Caco-2 (cell line): ENCODE measurements around the gene SORCS2. TPM values are rescaled to one million over a fixed set of nuclear protein-coding genes. Genes with fewer than 3 reads are reported as not detected.

Experiments used
- BruUV-seq: library from RNA; stranded (reverse); fragments of 400-500 nt; replicated peaks from 2 replicates; lab custom pipeline; 2021; lab: Mats Ljungman, UMichigan
- CTCF ChIA-PET: fragments of 300-600 bp; sonication (Branson Sonifier 250); formaldehyde crosslinking; loops from one replicate; lab custom pipeline; 2022; ENCODE audit warnings: antibody characterized with exemption; lab: Charles Lee
- POLR2A ChIA-PET: fragments of 300-600 bp; sonication (Branson Sonifier 250); formaldehyde crosslinking; loops from one replicate; lab custom pipeline; 2022; ENCODE audit warnings: antibody characterized with exemption; lab: Charles Lee
- DNase-seq, 2 experiments: peaks; one replicate each; pipeline versions ENCODE4 v3.0.0 to v3.0.0-alpha.2; 2020 to 2022
- H3K27me3 ChIP-seq: replicated peaks from 2 replicates; pipeline ENCODE4 v1.6.0; 2011; ENCODE audit warnings: low read length; ENCODE audit not compliant: control insufficient read depth, insufficient read depth
- H3K36me3 ChIP-seq: 2 replicates; pipeline ENCODE4 v1.5.1; 2011; ENCODE audit warnings: low read length; ENCODE audit not compliant: control insufficient read depth, insufficient read depth
- H3K4me1 ChIP-seq: fragments of 250-450 bp; sonication (Bioruptor Pico); 2 replicates; pipeline ENCODE4 v1.5.1; 2020; ENCODE audit warnings: mild to moderate bottlenecking
- H3K4me3 ChIP-seq: 2 replicates; pipeline ENCODE4 v1.5.1; 2011; ENCODE audit warnings: low read depth, mild to moderate bottlenecking, control low read depth, low read length
- H3K9me3 ChIP-seq: fragments of 250-450 bp; sonication (Bioruptor Pico); 2 replicates; pipeline ENCODE4 v1.5.1; 2020; ENCODE audit warnings: mild to moderate bottlenecking, moderate library complexity
- H3K27ac Mint-ChIP-seq: one replicate; pipeline ENCODE4 v1.8.0; 2022; ENCODE audit warnings: mixed read lengths; ENCODE audit not compliant: unreplicated experiment
- H3K27me3 Mint-ChIP-seq: one replicate; pipeline ENCODE4 v1.8.0; 2022; ENCODE audit warnings: mixed read lengths; ENCODE audit not compliant: insufficient read depth, unreplicated experiment
- H3K36me3 Mint-ChIP-seq: one replicate; pipeline ENCODE4 v1.8.0; 2022; ENCODE audit warnings: mild to moderate bottlenecking, mixed read lengths; ENCODE audit not compliant: insufficient read depth, unreplicated experiment
- H3K4me1 Mint-ChIP-seq: one replicate; pipeline ENCODE4 v1.8.0; 2022; ENCODE audit warnings: low read depth, mixed read lengths; ENCODE audit not compliant: unreplicated experiment
- H3K4me3 Mint-ChIP-seq: one replicate; pipeline ENCODE4 v1.8.0; 2022; ENCODE audit warnings: mild to moderate bottlenecking, moderate library complexity, mixed read lengths; ENCODE audit not compliant: unreplicated experiment
- H3K9me3 Mint-ChIP-seq: one replicate; pipeline ENCODE4 v1.8.0; 2022; ENCODE audit warnings: mixed read lengths; ENCODE audit not compliant: unreplicated experiment
- intact Hi-C: fragments of 100-400 bp; cut with micrococcal nuclease; formaldehyde crosslinking; loops from one replicate; pipeline ENCODE4 v1.10.0; 2022; ENCODE audit not compliant: unreplicated experiment
- total RNA-seq: library from RNA; stranded (reverse); gene quantifications from 2 replicates; pipeline ENCODE4 v1.2.3, GENCODE V29; 2022
- TF ChIP-seq, protein P1 (sequence below), 2 experiments: fragments of 200-600 bp in 1 of 2; IDR thresholded peaks; 1 replicate in 1 of 2; 2 replicates in 1 of 2; pipeline versions ENCODE4 v1.5.1 to v1.8.0; 2011 to 2022; ENCODE audit warnings: antibody characterized with exemption in 1 of 2, control low read depth in 1 of 2, inconsistent platforms in 1 of 2, low read depth in 1 of 2, low read length in 1 of 2, mild to moderate bottlenecking in 1 of 2, moderate library complexity in 1 of 2; ENCODE audit not compliant: insufficient read depth in 1 of 2, severe bottlenecking in 1 of 2, unreplicated experiment in 1 of 2

The SORCS2 gene
- total RNA-seq, 1 experiment from 2014 or later = 1.6 TPM

DNA sequence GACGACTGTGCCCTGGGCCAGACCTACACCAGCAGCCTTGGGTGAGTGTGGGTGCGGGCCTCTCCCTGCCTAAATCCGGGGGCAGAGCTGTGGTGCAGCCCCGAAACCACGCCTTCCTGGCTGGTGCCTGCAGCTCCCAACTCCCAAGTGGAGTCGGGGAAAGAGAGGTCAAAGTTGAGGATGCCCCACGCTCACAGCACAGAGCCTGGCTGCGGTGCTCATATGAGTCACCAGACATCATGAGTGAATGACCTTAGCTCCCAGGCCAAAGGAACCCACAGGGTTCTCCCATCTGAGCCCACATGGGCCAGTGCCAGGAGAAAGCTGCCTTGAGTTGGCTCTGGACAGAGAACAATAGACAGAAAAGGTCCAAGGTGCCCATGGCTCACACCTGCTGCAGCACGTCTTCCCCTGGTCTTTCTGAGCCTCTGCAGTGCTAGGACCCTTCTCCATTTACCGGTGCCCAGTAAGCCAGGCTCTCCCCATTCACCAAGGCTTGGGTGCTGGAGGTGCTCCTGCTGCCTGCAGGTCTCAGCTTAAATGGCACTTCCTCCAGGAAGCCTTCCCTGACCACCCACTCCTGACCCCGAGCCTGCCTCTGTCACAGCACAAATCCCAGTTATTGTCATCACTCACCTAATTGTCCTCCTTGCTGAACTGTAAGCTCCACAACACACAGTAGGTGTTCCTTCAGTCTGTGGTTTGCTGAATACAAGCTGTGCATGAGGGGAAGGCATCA is 523.1 kb downstream of the SORCS2 start:
- no TSS peak for BruUV-seq
- POLR2A ChIA-PET = no interaction called here
- Histone ChIP-seq H3K4me1 (peaks cover 7% of the 10 kb centered on the region; the same call in 1 of the 2 replicates), H3K36me3 (no peaks in the 10 kb centered on the region), H3K4me3 (no peak overlapping the region), H3K9me3 (no peaks in the 10 kb centered on the region; the same call in 1 of the 2 replicates), H3K27me3 (no peaks in the 10 kb centered on the region)
- CTCF ChIA-PET = no interaction called here
- H3K36me3 Mint-ChIP-seq = no peaks in the 10 kb centered on the region
- H3K27ac Mint-ChIP-seq = no peak overlapping the region
- intact Hi-C loops = loop anchor here (5.0 kb wide), 1 partner anchor 523 kb away; the partner anchor contains the start of gene SORCS2
- TF ChIP-seq, protein P1, sequence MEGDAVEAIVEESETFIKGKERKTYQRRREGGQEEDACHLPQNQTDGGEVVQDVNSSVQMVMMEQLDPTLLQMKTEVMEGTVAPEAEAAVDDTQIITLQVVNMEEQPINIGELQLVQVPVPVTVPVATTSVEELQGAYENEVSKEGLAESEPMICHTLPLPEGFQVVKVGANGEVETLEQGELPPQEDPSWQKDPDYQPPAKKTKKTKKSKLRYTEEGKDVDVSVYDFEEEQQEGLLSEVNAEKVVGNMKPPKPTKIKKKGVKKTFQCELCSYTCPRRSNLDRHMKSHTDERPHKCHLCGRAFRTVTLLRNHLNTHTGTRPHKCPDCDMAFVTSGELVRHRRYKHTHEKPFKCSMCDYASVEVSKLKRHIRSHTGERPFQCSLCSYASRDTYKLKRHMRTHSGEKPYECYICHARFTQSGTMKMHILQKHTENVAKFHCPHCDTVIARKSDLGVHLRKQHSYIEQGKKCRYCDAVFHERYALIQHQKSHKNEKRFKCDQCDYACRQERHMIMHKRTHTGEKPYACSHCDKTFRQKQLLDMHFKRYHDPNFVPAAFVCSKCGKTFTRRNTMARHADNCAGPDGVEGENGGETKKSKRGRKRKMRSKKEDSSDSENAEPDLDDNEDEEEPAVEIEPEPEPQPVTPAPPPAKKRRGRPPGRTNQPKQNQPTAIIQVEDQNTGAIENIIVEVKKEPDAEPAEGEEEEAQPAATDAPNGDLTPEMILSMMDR (IDR thresholded peaks at IDR 0.05; ENCODE audit: insufficient read depth in 1 of 2, low read depth in 1 of 2, low read length in 1 of 2, severe bottlenecking in 1 of 2, unreplicated experiment in 1 of 2) = no peak
- no peaks in the 10 kb centered on the region for H3K9me3 Mint-ChIP-seq
- H3K27me3 Mint-ChIP-seq = no peaks in the 10 kb centered on the region
- no peak overlapping the region for H3K4me3 Mint-ChIP-seq
- no peak for DNase-seq
- H3K4me1 Mint-ChIP-seq = no peaks in the 10 kb centered on the region

DNA sequence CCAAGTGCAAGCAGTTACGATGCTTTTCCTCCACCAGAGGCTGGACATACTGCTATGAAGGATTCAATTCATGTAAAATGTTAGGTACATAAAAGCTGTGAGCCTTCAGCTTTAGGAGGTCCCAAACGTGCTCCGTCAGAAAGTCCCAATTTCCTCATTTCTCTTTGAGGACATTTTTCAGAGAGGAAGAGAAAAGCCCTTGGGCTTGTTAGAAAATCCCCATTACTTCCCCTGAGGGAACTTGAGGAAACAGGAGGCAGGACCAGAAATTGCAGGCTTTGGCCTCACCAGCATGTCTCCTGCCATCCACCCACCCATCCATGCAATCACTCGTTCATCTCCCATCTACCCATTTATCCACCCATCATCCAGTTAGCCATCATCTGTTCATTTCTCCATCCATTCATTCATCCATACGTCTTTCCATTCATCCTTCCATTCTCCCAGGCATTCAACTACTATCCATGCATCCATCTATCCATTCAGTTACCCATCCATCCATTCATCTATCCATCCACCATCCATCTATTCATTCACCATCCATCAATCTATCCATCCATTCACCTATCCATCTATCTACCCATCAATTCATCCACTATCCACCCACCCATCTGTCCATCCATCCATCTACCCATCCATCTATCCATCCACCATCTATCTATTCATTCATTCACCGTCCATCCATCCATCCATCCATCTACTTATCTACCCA is 523.8 kb downstream of the SORCS2 start:
- H3K27me3 Mint-ChIP-seq = no peaks in the 10 kb centered on the region
- ChIA-PET POLR2A (no interaction called here), CTCF (no interaction called here)
- H3K9me3 Mint-ChIP-seq = no peaks in the 10 kb centered on the region
- H3K4me1 Mint-ChIP-seq = no peaks in the 10 kb centered on the region
- DNase-seq = no peak
- no peak overlapping the region for H3K27ac Mint-ChIP-seq
- H3K4me3 Mint-ChIP-seq = no peak overlapping the region
- TF ChIP-seq, protein P1 (IDR thresholded peaks at IDR 0.05; ENCODE audit: insufficient read depth in 1 of 2, low read depth in 1 of 2, low read length in 1 of 2, severe bottlenecking in 1 of 2, unreplicated experiment in 1 of 2) = no peak
- no peaks in the 10 kb centered on the region; the same call in 1 of the 2 replicates for H3K9me3 ChIP-seq
- no peak overlapping the region for H3K4me3 ChIP-seq
- H3K36me3 Mint-ChIP-seq = no peaks in the 10 kb centered on the region
- BruUV-seq = no TSS peak
- no peaks in the 10 kb centered on the region for H3K36me3 ChIP-seq
- intact Hi-C loops = loop anchor here (5.0 kb wide), 1 partner anchor 524 kb away; the partner anchor contains the start of gene SORCS2
- no peaks in the 10 kb centered on the region for H3K27me3 ChIP-seq
- H3K4me1 ChIP-seq = peaks cover 7% of the 10 kb centered on the region; the same call in 1 of the 2 replicates

DNA sequence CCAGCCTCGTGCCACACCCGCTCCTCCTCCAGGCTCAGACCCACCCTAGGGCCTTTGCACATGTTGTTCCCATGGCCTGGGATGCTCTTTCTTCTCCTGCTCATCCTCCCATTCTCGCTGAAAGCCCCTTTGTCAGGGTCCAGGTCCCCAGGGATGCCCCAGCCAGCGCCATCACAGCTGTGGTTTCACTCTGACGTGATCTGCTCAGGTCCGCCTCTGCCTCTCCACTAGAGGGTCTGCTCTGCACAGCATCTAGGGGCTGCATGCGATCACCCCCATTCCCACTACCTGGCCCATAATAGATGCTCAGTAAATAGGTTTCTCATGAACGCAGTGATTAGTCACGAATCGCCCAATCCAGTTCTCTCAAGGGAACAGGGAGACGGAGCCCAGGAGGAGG is 524.8 kb downstream of the SORCS2 start:
- Histone ChIP-seq H3K4me3 (no peak overlapping the region), H3K36me3 (no peaks in the 10 kb centered on the region), H3K4me1 (peaks cover 7% of the 10 kb centered on the region; the same call in 1 of the 2 replicates), H3K27me3 (no peaks in the 10 kb centered on the region), H3K9me3 (no peaks in the 10 kb centered on the region; the same call in 1 of the 2 replicates)
- H3K4me1 Mint-ChIP-seq = no peaks in the 10 kb centered on the region
- H3K27me3 Mint-ChIP-seq = no peaks in the 10 kb centered on the region
- H3K9me3 Mint-ChIP-seq = no peaks in the 10 kb centered on the region
- CTCF ChIA-PET = no interaction called here
- POLR2A ChIA-PET = no interaction called here
- TF ChIP-seq, protein P1 (IDR thresholded peaks at IDR 0.05; ENCODE audit: insufficient read depth in 1 of 2, low read depth in 1 of 2, low read length in 1 of 2, severe bottlenecking in 1 of 2, unreplicated experiment in 1 of 2) = no peak
- BruUV-seq = no TSS peak
- no peaks in the 10 kb centered on the region for H3K36me3 Mint-ChIP-seq
- H3K27ac Mint-ChIP-seq = no peak overlapping the region
- no peak overlapping the region for H3K4me3 Mint-ChIP-seq
- intact Hi-C loops = loop anchor here (5.0 kb wide), 1 partner anchor 525 kb away; the partner anchor contains the start of gene SORCS2
- no peak for DNase-seq
